Astrocyte (in vitro differentiated cells and primary cell): ENCODE measurements around the gene SPAG9. TPM values are rescaled to one million over a fixed set of nuclear protein-coding genes. Genes with fewer than 3 reads are reported as not detected.
"Not testable (repeated sequence)": the region's sequence is repeated elsewhere in the genome, so short reads cannot be mapped to it uniquely, and the experiment has no call there.

Source experiments
- DNase-seq: peaks from one replicate; pipeline ENCODE4 v3.0.0-alpha.2; 2010; ENCODE audit warnings: low read depth
- FAIRE-seq: peaks from 2 replicates; lab custom pipeline; 2011; peaks lifted over from hg19 to GRCh38; lab: Jason Lieb, UNC
- H2AFZ ChIP-seq: 2 replicates; pipeline ENCODE4 v1.6.0; 2012; ENCODE audit warnings: low read depth, low read length, inconsistent platforms
- H3K27ac ChIP-seq: 2 replicates; pipeline ENCODE4 v1.5.1; 2011; ENCODE audit warnings: low read depth, low read length, inconsistent platforms
- H3K27me3 ChIP-seq: 2 replicates; pipeline ENCODE4 v1.6.0; 2011; ENCODE audit warnings: low read length, inconsistent platforms; ENCODE audit not compliant: insufficient read depth
- H3K36me3 ChIP-seq: 2 replicates; pipeline ENCODE4 v1.5.1; 2011; ENCODE audit warnings: low read length, inconsistent platforms; ENCODE audit not compliant: insufficient read depth
- H3K4me1 ChIP-seq: 2 replicates; pipeline ENCODE4 v1.5.1; 2011; ENCODE audit warnings: low read length, inconsistent platforms; ENCODE audit not compliant: insufficient read depth
- H3K4me2 ChIP-seq: 2 replicates; pipeline ENCODE4 v1.6.0; 2012; ENCODE audit warnings: low read length, inconsistent platforms
- H3K4me3 ChIP-seq: 2 replicates; pipeline ENCODE4 v1.5.1; 2011; ENCODE audit warnings: low read depth, mild to moderate bottlenecking, low read length, inconsistent platforms; ENCODE audit not compliant: insufficient read depth
- H3K79me2 ChIP-seq: 2 replicates; pipeline ENCODE4 v1.6.0; 2012; ENCODE audit warnings: mild to moderate bottlenecking, low read length, inconsistent platforms; ENCODE audit not compliant: insufficient read depth
- H3K9ac ChIP-seq: 2 replicates; pipeline ENCODE4 v1.6.0; 2012; ENCODE audit warnings: mild to moderate bottlenecking, low read length, inconsistent platforms
- H3K9me3 ChIP-seq: 2 replicates; pipeline ENCODE4 v1.5.1; 2012; ENCODE audit warnings: low read depth, mild to moderate bottlenecking, low read length, inconsistent platforms; ENCODE audit not compliant: insufficient read depth
- H4K20me1 ChIP-seq: 2 replicates; pipeline ENCODE4 v1.6.0; 2012; ENCODE audit warnings: low read length, inconsistent platforms; ENCODE audit not compliant: insufficient read depth
- H3K27ac Mint-ChIP-seq: one replicate; pipeline ENCODE4 v1.8.0; 2021; ENCODE audit warnings: mild to moderate bottlenecking, mixed read lengths; ENCODE audit not compliant: unreplicated experiment
- H3K27me3 Mint-ChIP-seq: one replicate; pipeline ENCODE4 v1.8.0; 2021; ENCODE audit warnings: low read depth, mixed read lengths; ENCODE audit not compliant: unreplicated experiment
- H3K36me3 Mint-ChIP-seq: one replicate; pipeline ENCODE4 v1.8.0; 2021; ENCODE audit warnings: low read depth, mixed read lengths; ENCODE audit not compliant: unreplicated experiment
- H3K4me1 Mint-ChIP-seq: one replicate; pipeline ENCODE4 v1.8.0; 2021; ENCODE audit warnings: low read depth, mixed read lengths; ENCODE audit not compliant: unreplicated experiment
- H3K4me3 Mint-ChIP-seq: one replicate; pipeline ENCODE4 v1.8.0; 2021; ENCODE audit warnings: mild to moderate bottlenecking, moderate library complexity, mixed read lengths; ENCODE audit not compliant: unreplicated experiment
- H3K9me3 Mint-ChIP-seq: one replicate; pipeline ENCODE4 v1.8.0; 2021; ENCODE audit warnings: mild to moderate bottlenecking, mixed read lengths; ENCODE audit not compliant: unreplicated experiment
- EZH2 ChIP-seq: IDR thresholded peaks from 2 replicates; pipeline ENCODE4 v1.6.1; 2012; ENCODE audit warnings: mild to moderate bottlenecking, low read length, inconsistent platforms; ENCODE audit not compliant: insufficient read depth
- total RNA-seq: library from RNA; stranded (reverse); gene quantifications from 2 replicates; pipeline ENCODE4 v1.2.1, GENCODE V29; 2021
- TF ChIP-seq, protein P1 (sequence below): IDR thresholded peaks from 2 replicates; pipeline ENCODE4 v1.5.1; 2011; ENCODE audit warnings: low read depth, mild to moderate bottlenecking, inconsistent platforms, low read length, moderate library complexity; ENCODE audit not compliant: insufficient read depth

The SPAG9 gene
- total RNA-seq, 1 donor from 2014 or later, result 102 TPM

- TF ChIP-seq, protein P1, sequence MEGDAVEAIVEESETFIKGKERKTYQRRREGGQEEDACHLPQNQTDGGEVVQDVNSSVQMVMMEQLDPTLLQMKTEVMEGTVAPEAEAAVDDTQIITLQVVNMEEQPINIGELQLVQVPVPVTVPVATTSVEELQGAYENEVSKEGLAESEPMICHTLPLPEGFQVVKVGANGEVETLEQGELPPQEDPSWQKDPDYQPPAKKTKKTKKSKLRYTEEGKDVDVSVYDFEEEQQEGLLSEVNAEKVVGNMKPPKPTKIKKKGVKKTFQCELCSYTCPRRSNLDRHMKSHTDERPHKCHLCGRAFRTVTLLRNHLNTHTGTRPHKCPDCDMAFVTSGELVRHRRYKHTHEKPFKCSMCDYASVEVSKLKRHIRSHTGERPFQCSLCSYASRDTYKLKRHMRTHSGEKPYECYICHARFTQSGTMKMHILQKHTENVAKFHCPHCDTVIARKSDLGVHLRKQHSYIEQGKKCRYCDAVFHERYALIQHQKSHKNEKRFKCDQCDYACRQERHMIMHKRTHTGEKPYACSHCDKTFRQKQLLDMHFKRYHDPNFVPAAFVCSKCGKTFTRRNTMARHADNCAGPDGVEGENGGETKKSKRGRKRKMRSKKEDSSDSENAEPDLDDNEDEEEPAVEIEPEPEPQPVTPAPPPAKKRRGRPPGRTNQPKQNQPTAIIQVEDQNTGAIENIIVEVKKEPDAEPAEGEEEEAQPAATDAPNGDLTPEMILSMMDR, result no peak
- TF ChIP-seq EZH2, result no peak
- Histone ChIP-seq H3K4me2 (no peak overlapping the region), H3K36me3 (no peaks in the 10 kb centered on the region), H3K9me3 (no peaks in the 10 kb centered on the region), H4K20me1 (peaks cover 2% of the 10 kb centered on the region), H3K4me1 (peaks cover 15% of the 10 kb centered on the region), H3K4me3 (no peak overlapping the region), H3K79me2 (peaks cover 6% of the 10 kb centered on the region), H3K27me3 (no peaks in the 10 kb centered on the region), H3K9ac (no peak overlapping the region), H2AFZ (no peak overlapping the region), H3K27ac (no peak overlapping the region)
- H3K9me3 Mint-ChIP-seq, result no peaks in the 10 kb centered on the region
- no peak overlapping the region for H3K27ac Mint-ChIP-seq
- FAIRE-seq (no peak), DNase-seq (no peak)
- peaks cover 10% of the 10 kb centered on the region for H3K4me1 Mint-ChIP-seq
- no peaks in the 10 kb centered on the region for H3K36me3 Mint-ChIP-seq
- no peak overlapping the region for H3K4me3 Mint-ChIP-seq
- H3K27me3 Mint-ChIP-seq, result no peaks in the 10 kb centered on the region
Observed at GRCh38 chr17:51124640-51125503, 4.2 kb upstream of the SPAG9 start.

DNA sequence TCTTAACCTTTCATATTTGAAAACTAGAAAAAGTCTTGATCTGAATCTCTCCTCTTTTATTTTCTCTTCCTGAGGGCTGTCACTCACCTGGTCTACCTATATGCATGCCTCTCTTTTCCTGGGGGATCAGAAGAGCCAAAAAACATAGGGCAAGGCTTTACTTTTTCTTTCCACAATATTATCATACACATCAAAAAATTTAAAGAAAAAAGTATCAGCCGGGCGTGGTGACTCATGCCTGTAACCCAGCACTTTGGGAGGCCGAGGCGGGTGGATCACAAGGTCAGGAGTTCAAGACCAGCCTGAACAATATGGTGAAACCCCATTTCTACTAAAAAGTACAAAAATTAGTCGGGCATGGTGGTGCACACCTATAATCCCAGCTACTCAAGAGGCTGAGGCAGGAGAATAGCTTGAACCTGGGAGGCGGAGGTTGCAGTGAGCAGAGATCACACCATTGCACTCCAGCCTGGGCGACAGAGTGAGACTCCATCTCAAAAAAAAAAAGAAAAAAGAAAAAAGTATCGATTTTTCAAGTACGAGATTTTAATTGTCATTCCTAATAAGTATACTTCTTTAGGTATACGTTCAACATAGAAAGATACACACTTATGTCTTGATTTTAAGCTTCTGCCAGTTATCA, 1.9 kb upstream of the SPAG9 start:
- peaks cover 29% of the 10 kb centered on the region for H3K79me2 ChIP-seq
- H3K27ac ChIP-seq, result peak overlapping the region; percentile 100
- H3K4me3 ChIP-seq, H3K9me3 Mint-ChIP-seq, H3K36me3 Mint-ChIP-seq, H3K36me3 ChIP-seq, H3K27me3 ChIP-seq, FAIRE-seq, H3K27me3 Mint-ChIP-seq, DNase-seq, H3K9me3 ChIP-seq: not testable (repeated sequence)
- H3K9ac ChIP-seq, result peak overlapping the region; percentile 97
- peaks cover 24% of the 10 kb centered on the region for H4K20me1 ChIP-seq
- H3K4me1 ChIP-seq, result peaks cover 28% of the 10 kb centered on the region
- Mint-ChIP-seq H3K27ac (peak overlapping the region; percentile 100), H3K4me3 (peak overlapping the region; percentile 11), H3K4me1 (peaks cover 19% of the 10 kb centered on the region)
- H2AFZ ChIP-seq, result peak overlapping the region; percentile 58
- H3K4me2 ChIP-seq, result peak overlapping the region; percentile 93

GRCh38 chr17:51121620-51122472, 1.2 kb upstream of the SPAG9 start:
- Mint-ChIP-seq H3K27ac (peak overlapping the region; percentile 100), H3K27me3 (no peaks in the 10 kb centered on the region), H3K4me3 (peak overlapping the region; percentile 92), H3K4me1 (peaks cover 22% of the 10 kb centered on the region), H3K9me3 (no peaks in the 10 kb centered on the region), H3K36me3 (no peaks in the 10 kb centered on the region)
- H3K27me3 ChIP-seq, result no peaks in the 10 kb centered on the region
- H3K9me3 ChIP-seq, result no peaks in the 10 kb centered on the region
- H2AFZ ChIP-seq, result peak overlapping the region; percentile 58
- no peak for TF ChIP-seq EZH2
- TF ChIP-seq, protein P1, result no peak
- peak; percentile 90 for DNase-seq
- H3K4me1 ChIP-seq, result peaks cover 28% of the 10 kb centered on the region
- peak overlapping the region; percentile 93 for H3K4me2 ChIP-seq
- peak overlapping the region; percentile 97 for H3K9ac ChIP-seq
- FAIRE-seq, result no peak
- H3K79me2 ChIP-seq, result peaks cover 36% of the 10 kb centered on the region
- no peaks in the 10 kb centered on the region for H3K36me3 ChIP-seq
- H4K20me1 ChIP-seq, result peaks cover 32% of the 10 kb centered on the region
- peak overlapping the region; percentile 100 for H3K27ac ChIP-seq
- peak overlapping the region; percentile 72 for H3K4me3 ChIP-seq
